A549 (cell line): ENCODE results near the gene EBF3. TPM values are rescaled to one million over a fixed set of nuclear protein-coding genes. Genes with fewer than 3 reads are reported as not detected.

Experiments used
- ATAC-seq, 2 experiments: fragments of 200-7000 bp in 1 of 2; fragments of >200 bp in 1 of 2; cut with Nextera tagmentation in 1 of 2; cut with Tn5 transposase in 1 of 2; 3 replicates each; pipeline versions ENCODE4 v1.8.0 to v1.9.1; 2018 to 2020; ENCODE audit warnings: mild to moderate bottlenecking in 1 of 2, moderate library complexity in 1 of 2
- CTCF ChIA-PET: fragments of 300-600 bp; sonication (Branson Sonifier 250); formaldehyde crosslinking; extraction: SDS; loops from one replicate; lab custom pipeline; 2021; ENCODE audit warnings: antibody characterized with exemption, inconsistent platforms; lab: Yijun Ruan, JAX
- POLR2A ChIA-PET: fragments of 350-600 bp; formaldehyde crosslinking; extraction: SDS; loops from one replicate; lab custom pipeline; 2021; ENCODE audit warnings: antibody characterized with exemption, inconsistent platforms; lab: Yijun Ruan, JAX
- DNase-seq, 2 experiments: peaks; one replicate each; pipeline versions ENCODE4 v3.0.0 to v3.0.0-alpha.2; 2011 to 2016; ENCODE audit warnings: low read depth in 1 of 2, low spot score in 1 of 2
- FAIRE-seq: peaks from 2 replicates; lab custom pipeline; 2011; peaks lifted over from hg19 to GRCh38; lab: Jason Lieb, UNC
- H3K27ac ChIP-seq, 2 experiments: fragments of >200 bp; sonication (Bioruptor Twin); formaldehyde crosslinking; 3 replicates each; pipeline ENCODE4 v1.5.1; 2016 to 2017
- H3K4me1 ChIP-seq: fragments of >200 bp; sonication (Bioruptor Twin); formaldehyde crosslinking; 3 replicates; pipeline ENCODE4 v1.6.1; 2016
- H3K4me2 ChIP-seq: fragments of >200 bp; sonication (Bioruptor Twin); formaldehyde crosslinking; 3 replicates; pipeline ENCODE4 v1.6.1; 2016
- H3K4me3 ChIP-seq: fragments of >200 bp; sonication (Bioruptor Twin); formaldehyde crosslinking; 3 replicates; pipeline ENCODE4 v1.5.1; 2016
- H3K9me3 ChIP-seq: fragments of >200 bp; sonication (Bioruptor Twin); formaldehyde crosslinking; 3 replicates; pipeline ENCODE4 v1.6.1; 2016
- CBX2 ChIP-seq: fragments of 200-600 bp; sonication (generic); IDR thresholded peaks from 2 replicates; pipeline ENCODE4 v1.6.1; 2016; ENCODE audit warnings: low read depth, mild to moderate bottlenecking, borderline replicate concordance
- CBX8 ChIP-seq: fragments of 200-600 bp; sonication (generic); IDR thresholded peaks from 2 replicates; pipeline ENCODE4 v1.6.1; 2016
- CHD2 ChIP-seq: fragments of 150-350 bp; IDR thresholded peaks from 2 replicates; pipeline ENCODE4 v1.6.1; 2014; ENCODE audit warnings: low read length; ENCODE audit not compliant: partially characterized antibody
- CHD4 ChIP-seq: fragments of 200-600 bp; sonication (generic); IDR thresholded peaks from 2 replicates; pipeline ENCODE4 v1.6.1; 2016; ENCODE audit warnings: antibody characterized with exemption, mild to moderate bottlenecking, borderline replicate concordance
- EHF ChIP-seq: fragments of 250-450 bp; sonication (Bioruptor Pico); IDR thresholded peaks from 2 replicates; pipeline ENCODE4 v1.5.0; 2020; ENCODE audit warnings: mild to moderate bottlenecking
- EHMT2 ChIP-seq: fragments of 200-600 bp; sonication (generic); IDR thresholded peaks from 2 replicates; pipeline ENCODE4 v1.6.1; 2016; ENCODE audit warnings: antibody characterized with exemption, low read depth, mild to moderate bottlenecking, moderate library complexity
- ESRRA ChIP-seq: fragments of 150-350 bp; IDR thresholded peaks from 2 replicates; pipeline ENCODE4 v1.6.1; 2014; ENCODE audit warnings: mild to moderate bottlenecking, low read length, borderline replicate concordance
- FOSB ChIP-seq: fragments of 250-450 bp; sonication (Bioruptor Pico); IDR thresholded peaks from 2 replicates; pipeline ENCODE4 v1.5.0; 2020; ENCODE audit warnings: mild to moderate bottlenecking, moderate library complexity
- FOXS1 ChIP-seq: fragments of 250-450 bp; sonication (Bioruptor Pico); IDR thresholded peaks from 2 replicates; pipeline ENCODE4 v1.5.0; 2020; ENCODE audit warnings: mild to moderate bottlenecking, moderate library complexity
- HES2 ChIP-seq: fragments of >200 bp; sonication (Bioruptor Twin); formaldehyde crosslinking; IDR thresholded peaks from 2 replicates; pipeline ENCODE4 v1.6.1; 2016
- HOXB13 ChIP-seq: fragments of 250-450 bp; sonication (Bioruptor Pico); IDR thresholded peaks from 2 replicates; pipeline ENCODE4 v1.5.0; 2020; ENCODE audit warnings: low read depth, mild to moderate bottlenecking, moderate library complexity
- HOXB5 ChIP-seq: fragments of 250-450 bp; sonication (Bioruptor Pico); IDR thresholded peaks from 2 replicates; pipeline ENCODE4 v1.5.0; 2020; ENCODE audit warnings: mild to moderate bottlenecking, moderate library complexity
- JUN ChIP-seq, 2 experiments: fragments of >200 bp; sonication (Bioruptor Twin); formaldehyde crosslinking; IDR thresholded peaks; 2 replicates in 1 of 2; 3 replicates in 1 of 2; pipeline ENCODE4 v1.6.1; 2016 to 2017
- KDM1A ChIP-seq: fragments of 200-600 bp; sonication (generic); IDR thresholded peaks from 2 replicates; pipeline ENCODE4 v1.6.1; 2016; ENCODE audit warnings: low read depth, mild to moderate bottlenecking
- NPAS2 ChIP-seq: fragments of 250-450 bp; sonication (Bioruptor Pico); IDR thresholded peaks from 2 replicates; pipeline ENCODE4 v1.8.0; 2022; ENCODE audit warnings: mild to moderate bottlenecking, moderate library complexity, borderline replicate concordance
- NR3C1 ChIP-seq: fragments of >200 bp; sonication (Bioruptor Twin); formaldehyde crosslinking; IDR thresholded peaks from 3 replicates; pipeline ENCODE4 v1.6.1; 2017
- PHF8 ChIP-seq: fragments of 200-600 bp; sonication (generic); IDR thresholded peaks from 2 replicates; pipeline ENCODE4 v1.6.1; 2016; ENCODE audit warnings: low read depth, mild to moderate bottlenecking, antibody characterized with exemption, moderate library complexity, borderline replicate concordance
- POLR2AphosphoS2 ChIP-seq: conservative IDR thresholded peaks from 2 replicates; pipeline ENCODE4 v1.6.1; 2012; ENCODE audit warnings: low read length, improper control_type of control experiment, inconsistent platforms
- RARB ChIP-seq: fragments of 250-450 bp; sonication (Bioruptor Pico); IDR thresholded peaks from 2 replicates; pipeline ENCODE4 v1.8.0; 2021; ENCODE audit warnings: mild to moderate bottlenecking, moderate library complexity
- RCOR1 ChIP-seq: fragments of 150-350 bp; IDR thresholded peaks from 2 replicates; pipeline ENCODE4 v1.6.1; 2014; ENCODE audit warnings: antibody characterized with exemption, low read length, low read depth
- REST ChIP-seq: fragments of 200-600 bp; sonication (generic); IDR thresholded peaks from 2 replicates; pipeline ENCODE4 v1.6.1; 2016; ENCODE audit warnings: antibody characterized with exemption, mild to moderate bottlenecking, moderate library complexity
- RFX5 ChIP-seq: fragments of 450-650 bp; IDR thresholded peaks from 2 replicates; pipeline ENCODE4 v1.7.1; 2014; ENCODE audit warnings: antibody characterized with exemption, mild to moderate bottlenecking, moderate library complexity
- TFCP2L1 ChIP-seq: fragments of 250-450 bp; sonication (Bioruptor Pico); IDR thresholded peaks from 2 replicates; pipeline ENCODE4 v1.5.0; 2021; ENCODE audit warnings: mild to moderate bottlenecking
- TP53 ChIP-seq: fragments of 250-450 bp; sonication (Bioruptor Pico); IDR thresholded peaks from 2 replicates; pipeline ENCODE4 v1.5.0; 2021; ENCODE audit warnings: mild to moderate bottlenecking, moderate library complexity
- WGBS: methylation state at CpG from one replicate; pipeline ENCODE4 v1.1.6; 2017; ENCODE audit errors: missing lambda C conversion rate; 5-methylcytosine and 5-hydroxymethylcytosine counted together
- polyA plus RNA-seq, 4 experiments: library from polyadenylated mRNA; depleted of rRNA in 3 of 4; stranded (reverse); fragments of >200 nt; fragmentation: RNase III in 1 of 4; extraction: RNeasy Plus Mini Kit Qiagen cat#74134 plus additional on column Dnase treatment in 1 of 4; gene quantifications; 2 replicates in 3 of 4; 3 replicates in 1 of 4; pipeline ENCODE4 v1.2.3, GENCODE V29; 2011 to 2017
- TF ChIP-seq, protein P1 (sequence below): fragments of >200 bp; sonication (Bioruptor Twin); formaldehyde crosslinking; IDR thresholded peaks from 3 replicates; pipeline ENCODE4 v1.6.1; 2016
- TF ChIP-seq, protein P2 (sequence below): IDR thresholded peaks from 2 replicates; pipeline ENCODE4 v1.6.1; 2012

EBF3 gene
- polyA plus RNA-seq, 2 of the 4 experiments (the other 2 are of a cell fraction): 0.12 TPM; not detected in 1

DNA sequence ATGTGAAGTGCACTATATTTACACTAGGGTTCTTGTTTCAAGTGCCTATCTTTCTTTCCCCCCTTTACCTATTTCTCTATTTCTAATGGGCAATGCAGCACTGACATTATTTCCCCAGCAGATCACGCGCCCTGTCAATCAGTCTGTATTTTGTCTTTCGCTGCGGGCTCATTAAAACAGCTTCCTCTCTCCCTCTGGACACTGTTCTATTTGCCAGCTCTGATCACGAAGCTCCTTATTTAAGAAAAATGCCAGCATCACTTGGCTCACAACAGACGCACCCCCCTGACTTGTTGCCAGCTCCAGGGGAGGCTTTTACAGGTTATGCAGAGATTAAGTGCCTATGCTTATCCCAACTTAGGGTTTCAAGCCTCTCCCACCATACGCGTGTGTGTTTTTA lies 78.5 kb downstream of the EBF3 start:
- no peaks in the 10 kb centered on the region for H3K4me1 ChIP-seq
- no peak for DNase-seq
- ChIA-PET CTCF (no interaction called here), POLR2A (no interaction called here)
- no peak overlapping the region for H3K4me3 ChIP-seq
- no peak overlapping the region for H3K4me2 ChIP-seq
- no peak for ATAC-seq
- TF ChIP-seq RARB: no peak
- TF ChIP-seq CBX2: no peak
- no peak for TF ChIP-seq CHD4
- no peak for TF ChIP-seq CBX8
- TF ChIP-seq FOXS1: no peak
- no peak for TF ChIP-seq EHMT2
- TF ChIP-seq HES2: no peak
- TF ChIP-seq REST: no peak
- TF ChIP-seq, protein P1, sequence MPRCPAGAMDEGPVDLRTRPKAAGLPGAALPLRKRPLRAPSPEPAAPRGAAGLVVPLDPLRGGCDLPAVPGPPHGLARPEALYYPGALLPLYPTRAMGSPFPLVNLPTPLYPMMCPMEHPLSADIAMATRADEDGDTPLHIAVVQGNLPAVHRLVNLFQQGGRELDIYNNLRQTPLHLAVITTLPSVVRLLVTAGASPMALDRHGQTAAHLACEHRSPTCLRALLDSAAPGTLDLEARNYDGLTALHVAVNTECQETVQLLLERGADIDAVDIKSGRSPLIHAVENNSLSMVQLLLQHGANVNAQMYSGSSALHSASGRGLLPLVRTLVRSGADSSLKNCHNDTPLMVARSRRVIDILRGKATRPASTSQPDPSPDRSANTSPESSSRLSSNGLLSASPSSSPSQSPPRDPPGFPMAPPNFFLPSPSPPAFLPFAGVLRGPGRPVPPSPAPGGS: no peak
- TF ChIP-seq NPAS2 (CRISPR knock-in tag): no peak
- no peak for TF ChIP-seq FOSB (CRISPR knock-in tag)
- TF ChIP-seq PHF8: no peak
- no peak for TF ChIP-seq NR3C1
- no peak for TF ChIP-seq CHD2
- no peak for TF ChIP-seq POLR2AphosphoS2
- TF ChIP-seq HOXB5 (CRISPR knock-in tag): no peak
- TF ChIP-seq, protein P2, sequence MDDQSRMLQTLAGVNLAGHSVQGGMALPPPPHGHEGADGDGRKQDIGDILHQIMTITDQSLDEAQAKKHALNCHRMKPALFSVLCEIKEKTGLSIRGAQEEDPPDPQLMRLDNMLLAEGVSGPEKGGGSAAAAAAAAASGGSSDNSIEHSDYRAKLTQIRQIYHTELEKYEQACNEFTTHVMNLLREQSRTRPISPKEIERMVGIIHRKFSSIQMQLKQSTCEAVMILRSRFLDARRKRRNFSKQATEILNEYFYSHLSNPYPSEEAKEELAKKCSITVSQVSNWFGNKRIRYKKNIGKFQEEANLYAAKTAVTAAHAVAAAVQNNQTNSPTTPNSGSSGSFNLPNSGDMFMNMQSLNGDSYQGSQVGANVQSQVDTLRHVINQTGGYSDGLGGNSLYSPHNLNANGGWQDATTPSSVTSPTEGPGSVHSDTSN: no peak
- no peak for TF ChIP-seq RFX5
- TF ChIP-seq TFCP2L1 (CRISPR knock-in tag): no peak
- H3K9me3 ChIP-seq: no peaks in the 10 kb centered on the region
- WGBS: 70% methylated on average over 8 of the region's 8 CpGs
- no peak for FAIRE-seq
- H3K27ac ChIP-seq: no peak overlapping the region

- no peak overlapping the region for H3K27ac ChIP-seq
- no peak for DNase-seq
- no peak overlapping the region for H3K4me3 ChIP-seq
- H3K9me3 ChIP-seq: no peaks in the 10 kb centered on the region
- TF ChIP-seq HOXB13 (CRISPR knock-in tag) (no peak), RCOR1 (no peak), RFX5 (no peak), KDM1A (no peak), ESRRA (no peak), HOXB5 (CRISPR knock-in tag) (no peak), EHF (no peak), TP53 (CRISPR knock-in tag) (no peak), JUN (IDR thresholded peaks at IDR 0.05) (no peak), NR3C1 (no peak)
- TF ChIP-seq, protein P2: no peak
- TF ChIP-seq, all 56 proteins: peak for 0
- ChIA-PET POLR2A (no interaction called here), CTCF (no interaction called here)
- FAIRE-seq (no peak), ATAC-seq (no peak)
- 49% methylated on average over 18 of the region's 18 CpGs for WGBS
- no peaks in the 10 kb centered on the region for H3K4me1 ChIP-seq
- no peak overlapping the region for H3K4me2 ChIP-seq
Measured at GRCh38 chr10:129884398-129885078, 79.5 kb downstream of the EBF3 start.
